Brain microvascular endothelial cell (primary cell): ENCODE measurements around the gene PIGU.

Experiments used
- DNase-seq: peaks from one replicate; pipeline ENCODE4 v3.0.0-alpha.2; 2020
- H3K27ac ChIP-seq: fragments of 250-450 bp; sonication (Bioruptor Pico); 2 replicates; pipeline ENCODE4 v1.5.1; 2020; ENCODE audit warnings: mild to moderate bottlenecking, moderate library complexity
- H3K27me3 ChIP-seq: fragments of 250-450 bp; sonication (Bioruptor Pico); replicated peaks from 2 replicates; pipeline ENCODE4 v1.5.1; 2020; ENCODE audit warnings: mild to moderate bottlenecking
- H3K36me3 ChIP-seq: fragments of 250-450 bp; sonication (Bioruptor Pico); replicated peaks from 2 replicates; pipeline ENCODE4 v1.5.1; 2020; ENCODE audit warnings: mild to moderate bottlenecking
- H3K4me3 ChIP-seq: 2 replicates; pipeline ENCODE4 v1.5.1; 2011; ENCODE audit warnings: low read depth, mild to moderate bottlenecking, control low read depth, low read length, moderate library complexity
- in situ Hi-C: cut with HindIII; loops from 2 replicates; pipeline ENCODE4 v1.10.0; 2017; ENCODE audit warnings: low sequenced_read_pairs, low pct_ligation_motif_present
- TF ChIP-seq, protein P1 (sequence below): IDR thresholded peaks from 2 replicates; pipeline ENCODE4 v1.5.1; 2011; ENCODE audit warnings: low read depth, mild to moderate bottlenecking, moderate library complexity, low read length, control low read depth, inconsistent platforms; ENCODE audit errors: missing control alignments

PIGU gene

GRCh38 chr20:34510575-34510974 lies 166.3 kb downstream of the PIGU start:
- Histone ChIP-seq H3K27me3 (no peaks in the 10 kb centered on the region), H3K4me3 (no peak overlapping the region), H3K27ac (no peak overlapping the region), H3K36me3 (peaks cover 18% of the 10 kb centered on the region)
- no peak for DNase-seq
- in situ Hi-C loops: no loop called here
- TF ChIP-seq, protein P1, sequence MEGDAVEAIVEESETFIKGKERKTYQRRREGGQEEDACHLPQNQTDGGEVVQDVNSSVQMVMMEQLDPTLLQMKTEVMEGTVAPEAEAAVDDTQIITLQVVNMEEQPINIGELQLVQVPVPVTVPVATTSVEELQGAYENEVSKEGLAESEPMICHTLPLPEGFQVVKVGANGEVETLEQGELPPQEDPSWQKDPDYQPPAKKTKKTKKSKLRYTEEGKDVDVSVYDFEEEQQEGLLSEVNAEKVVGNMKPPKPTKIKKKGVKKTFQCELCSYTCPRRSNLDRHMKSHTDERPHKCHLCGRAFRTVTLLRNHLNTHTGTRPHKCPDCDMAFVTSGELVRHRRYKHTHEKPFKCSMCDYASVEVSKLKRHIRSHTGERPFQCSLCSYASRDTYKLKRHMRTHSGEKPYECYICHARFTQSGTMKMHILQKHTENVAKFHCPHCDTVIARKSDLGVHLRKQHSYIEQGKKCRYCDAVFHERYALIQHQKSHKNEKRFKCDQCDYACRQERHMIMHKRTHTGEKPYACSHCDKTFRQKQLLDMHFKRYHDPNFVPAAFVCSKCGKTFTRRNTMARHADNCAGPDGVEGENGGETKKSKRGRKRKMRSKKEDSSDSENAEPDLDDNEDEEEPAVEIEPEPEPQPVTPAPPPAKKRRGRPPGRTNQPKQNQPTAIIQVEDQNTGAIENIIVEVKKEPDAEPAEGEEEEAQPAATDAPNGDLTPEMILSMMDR: no peak
